HuH-7.5 (cell line): ENCODE data around the gene CHST11.

Source experiments
- DNase-seq: peaks from one replicate; pipeline ENCODE4 v3.0.0; 2011; ENCODE audit warnings: low spot score

CHST11 gene

GRCh38 chr12:104480826-104481440 is 24.2 kb downstream of the CHST11 start:
- DNase-seq, result no peak

- DNase-seq, result no peak
These were observed 25.4 kb downstream of the CHST11 start for GRCh38 chr12:104482113-104482512.

GRCh38 chr12:104482748-104483147 is 26.0 kb downstream of the CHST11 start:
- no peak for DNase-seq

GRCh38 chr12:104484079-104484478 is 27.3 kb downstream of the CHST11 start:
- no peak for DNase-seq

- DNase-seq, result no peak
These were observed 29.1 kb downstream of the CHST11 start for GRCh38 chr12:104485651-104486362.

GRCh38 chr12:104486363-104486750 is 29.6 kb downstream of the CHST11 start:
- no peak for DNase-seq

- DNase-seq, result no peak
These were observed 30.4 kb downstream of the CHST11 start for GRCh38 chr12:104486943-104487819.

GRCh38 chr12:104488374-104488773 is 31.6 kb downstream of the CHST11 start:
- no peak for DNase-seq

GRCh38 chr12:104490186-104490585 is 33.4 kb downstream of the CHST11 start:
- no peak for DNase-seq

- DNase-seq, result no peak
These were observed 34.1 kb downstream of the CHST11 start for GRCh38 chr12:104490850-104491249.

GRCh38 chr12:104493496-104493895 is 36.7 kb downstream of the CHST11 start:
- DNase-seq, result no peak

- DNase-seq, result no peak
These were observed 37.5 kb downstream of the CHST11 start for GRCh38 chr12:104494137-104494792.

- no peak for DNase-seq
These were observed 38.0 kb downstream of the CHST11 start for GRCh38 chr12:104494793-104495158.

- DNase-seq, result no peak
These were observed 39.0 kb downstream of the CHST11 start for GRCh38 chr12:104495786-104496185.

- DNase-seq, result no peak
These were observed 39.6 kb downstream of the CHST11 start for GRCh38 chr12:104496336-104496735.

- DNase-seq, result no peak
These were observed 41.6 kb downstream of the CHST11 start for GRCh38 chr12:104498211-104498801.

GRCh38 chr12:104499668-104500332 is 43.1 kb downstream of the CHST11 start:
- DNase-seq, result no peak

GRCh38 chr12:104501115-104501514 is 44.4 kb downstream of the CHST11 start:
- DNase-seq, result no peak

GRCh38 chr12:104501660-104502059 is 44.9 kb downstream of the CHST11 start:
- no peak for DNase-seq

- no peak for DNase-seq
These were observed 45.5 kb downstream of the CHST11 start for GRCh38 chr12:104502217-104502616.

GRCh38 chr12:104502638-104503037 is 45.9 kb downstream of the CHST11 start:
- DNase-seq, result no peak
